ENCODE data around the gene ADAMTS3. TPM values are rescaled to one million over a fixed set of nuclear protein-coding genes. Genes with fewer than 3 reads are reported as not detected.
"Not testable (repeated sequence)": the region's sequence is repeated elsewhere in the genome, so short reads cannot be mapped to it uniquely, and the experiment has no call there.

ADAMTS3 gene
- total RNA-seq, 2 donors from 2014 or later = 2.3 to 5.4 TPM

DNA sequence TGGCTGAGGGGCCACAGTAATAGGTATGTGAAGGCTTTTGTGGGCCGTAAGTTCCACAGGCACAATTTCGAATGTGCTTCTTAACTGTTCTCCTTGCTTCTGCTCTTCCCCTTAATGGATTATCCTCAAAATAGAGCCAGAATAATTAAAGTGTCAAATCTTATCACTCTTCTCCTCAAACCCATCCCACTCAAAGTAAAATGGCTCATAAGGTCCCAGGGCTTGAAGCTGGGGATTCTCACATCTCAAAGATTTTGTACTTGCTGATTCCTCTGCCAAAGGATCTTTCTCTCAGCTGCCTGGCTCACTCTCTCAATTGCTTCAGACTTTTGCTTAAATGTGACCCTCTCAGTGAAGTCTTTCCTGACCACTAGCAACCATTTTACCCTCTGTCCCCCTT is 16.6 kb downstream of the ADAMTS3 start:
- H3K36me3 ChIP-seq = no peaks in the 10 kb centered on the region
- TF ChIP-seq, protein P1, sequence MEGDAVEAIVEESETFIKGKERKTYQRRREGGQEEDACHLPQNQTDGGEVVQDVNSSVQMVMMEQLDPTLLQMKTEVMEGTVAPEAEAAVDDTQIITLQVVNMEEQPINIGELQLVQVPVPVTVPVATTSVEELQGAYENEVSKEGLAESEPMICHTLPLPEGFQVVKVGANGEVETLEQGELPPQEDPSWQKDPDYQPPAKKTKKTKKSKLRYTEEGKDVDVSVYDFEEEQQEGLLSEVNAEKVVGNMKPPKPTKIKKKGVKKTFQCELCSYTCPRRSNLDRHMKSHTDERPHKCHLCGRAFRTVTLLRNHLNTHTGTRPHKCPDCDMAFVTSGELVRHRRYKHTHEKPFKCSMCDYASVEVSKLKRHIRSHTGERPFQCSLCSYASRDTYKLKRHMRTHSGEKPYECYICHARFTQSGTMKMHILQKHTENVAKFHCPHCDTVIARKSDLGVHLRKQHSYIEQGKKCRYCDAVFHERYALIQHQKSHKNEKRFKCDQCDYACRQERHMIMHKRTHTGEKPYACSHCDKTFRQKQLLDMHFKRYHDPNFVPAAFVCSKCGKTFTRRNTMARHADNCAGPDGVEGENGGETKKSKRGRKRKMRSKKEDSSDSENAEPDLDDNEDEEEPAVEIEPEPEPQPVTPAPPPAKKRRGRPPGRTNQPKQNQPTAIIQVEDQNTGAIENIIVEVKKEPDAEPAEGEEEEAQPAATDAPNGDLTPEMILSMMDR (IDR thresholded peaks at IDR 0.05) = no peak
- DNase-seq (ENCODE audit: low spot score) = no peak
- H3K4me3 ChIP-seq = no peak overlapping the region
- ATAC-seq (ENCODE audit: insufficient number of reproducible peaks, low FRiP score, low read depth) = no peak
- H3K27ac ChIP-seq = no peak overlapping the region
- no peaks in the 10 kb centered on the region for H3K4me1 ChIP-seq (ENCODE audit: control insufficient read depth in 1 of 2, low read depth in 2 of 2)
- no peaks in the 10 kb centered on the region for H3K27me3 ChIP-seq (replicated peaks; ENCODE audit: insufficient read depth)
- no peaks in the 10 kb centered on the region for H3K9me3 ChIP-seq

DNA sequence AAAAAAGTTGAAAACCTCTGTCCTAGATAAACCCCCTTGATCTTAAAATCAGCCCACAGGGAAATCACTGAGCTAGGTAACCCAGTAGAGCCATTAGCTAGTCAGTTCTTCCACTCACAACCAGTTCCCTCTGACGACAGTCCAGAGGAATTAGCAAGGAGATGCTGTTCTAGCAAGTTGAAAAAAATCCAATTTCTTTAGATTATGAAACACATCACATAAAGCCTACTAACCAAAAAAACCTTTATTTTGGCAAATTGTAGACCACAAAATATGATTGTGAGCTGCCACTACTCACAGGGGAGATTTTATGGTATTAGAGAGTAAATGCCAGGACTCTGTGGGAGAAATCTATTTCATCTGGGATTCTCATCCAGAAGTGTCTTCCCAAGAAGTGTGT is 22.6 kb downstream of the ADAMTS3 start:
- Histone ChIP-seq H3K4me1 (ENCODE audit: control insufficient read depth in 1 of 2, low read depth in 2 of 2) (no peaks in the 10 kb centered on the region), H3K4me3 (no peak overlapping the region), H3K9me3 (no peaks in the 10 kb centered on the region), H3K27ac (no peak overlapping the region), H3K36me3 (no peaks in the 10 kb centered on the region), H3K27me3 (replicated peaks; ENCODE audit: insufficient read depth) (no peaks in the 10 kb centered on the region)
- DNase-seq (ENCODE audit: low spot score) = no peak
- TF ChIP-seq, protein P1 (IDR thresholded peaks at IDR 0.05) = no peak
- no peak for ATAC-seq (ENCODE audit: insufficient number of reproducible peaks, low FRiP score, low read depth)

DNA sequence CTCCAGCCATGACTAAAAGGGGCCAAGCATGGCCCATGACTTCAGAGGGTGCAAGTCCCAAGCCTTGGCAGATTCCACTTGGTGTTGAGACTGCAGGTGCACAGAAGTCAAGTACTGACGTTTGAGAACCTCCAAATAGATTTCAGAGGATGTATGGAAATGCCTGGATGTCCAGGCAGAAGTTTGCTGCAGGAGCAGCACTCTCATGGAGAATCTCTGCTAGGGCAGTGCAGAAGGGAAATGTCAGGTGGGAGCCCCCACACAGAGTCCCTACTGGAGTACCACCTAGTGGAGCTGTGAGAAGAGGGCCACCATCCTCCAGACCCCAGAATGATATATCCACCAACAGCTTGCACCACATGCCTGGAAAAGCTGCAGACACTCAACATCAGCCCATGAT is 28.3 kb downstream of the ADAMTS3 start:
- not testable (repeated sequence) for DNase-seq (ENCODE audit: low spot score); H3K27me3 ChIP-seq (replicated peaks; ENCODE audit: insufficient read depth); H3K4me1 ChIP-seq (ENCODE audit: control insufficient read depth in 1 of 2, low read depth in 2 of 2); H3K4me3 ChIP-seq; H3K9me3 ChIP-seq; H3K27ac ChIP-seq; ATAC-seq (ENCODE audit: insufficient number of reproducible peaks, low FRiP score, low read depth); H3K36me3 ChIP-seq

DNA sequence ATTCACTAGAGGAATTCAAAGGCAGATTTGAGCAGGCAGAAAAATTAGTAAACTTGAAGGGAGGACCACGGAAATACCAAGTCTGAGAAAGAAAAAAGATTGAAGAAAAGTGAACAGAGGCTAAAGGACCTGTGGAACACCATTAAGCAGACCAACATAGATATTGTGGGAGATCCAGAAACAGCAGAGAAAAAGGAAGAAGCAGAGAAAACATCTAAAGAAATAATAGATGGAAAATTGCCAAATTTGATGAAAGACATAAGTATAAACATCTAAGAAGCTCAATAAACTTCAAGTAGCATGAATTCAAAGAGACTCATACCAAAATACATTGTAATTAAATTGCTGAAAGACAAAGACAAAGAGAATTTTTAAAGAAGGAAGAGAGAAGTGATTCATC is 31.0 kb downstream of the ADAMTS3 start:
- TF ChIP-seq, protein P1 (IDR thresholded peaks at IDR 0.05) = no peak
- H3K4me1 ChIP-seq (ENCODE audit: control insufficient read depth in 1 of 2, low read depth in 2 of 2) = no peaks in the 10 kb centered on the region
- H3K27me3 ChIP-seq (replicated peaks; ENCODE audit: insufficient read depth) = no peaks in the 10 kb centered on the region
- no peak overlapping the region for H3K4me3 ChIP-seq
- DNase-seq (ENCODE audit: low spot score) (no peak), ATAC-seq (ENCODE audit: insufficient number of reproducible peaks, low FRiP score, low read depth) (no peak)
- H3K9me3 ChIP-seq = no peaks in the 10 kb centered on the region
- no peaks in the 10 kb centered on the region for H3K36me3 ChIP-seq
- no peak overlapping the region for H3K27ac ChIP-seq

DNA sequence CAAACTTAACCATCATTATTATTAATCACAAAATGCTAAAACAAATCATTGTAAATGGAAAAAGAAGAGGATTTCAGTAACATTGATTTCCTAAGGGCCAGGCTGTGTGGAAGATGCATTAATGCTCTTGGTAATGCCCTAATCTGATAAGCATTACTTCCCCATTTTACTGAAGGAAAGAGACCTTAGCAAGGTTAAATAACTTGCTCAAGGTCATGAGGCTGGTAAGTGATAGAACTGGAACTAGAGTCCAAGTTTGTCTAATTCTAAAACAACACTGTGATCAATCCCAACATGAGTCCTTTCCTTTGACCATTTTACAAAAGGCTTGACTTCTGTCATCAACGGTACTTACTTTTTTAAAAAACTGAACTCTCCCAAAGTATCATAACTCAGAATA is 32.6 kb downstream of the ADAMTS3 start:
- TF ChIP-seq, protein P1 (IDR thresholded peaks at IDR 0.05) = no peak
- H3K4me1 ChIP-seq (ENCODE audit: control insufficient read depth in 1 of 2, low read depth in 2 of 2) = no peaks in the 10 kb centered on the region
- no peaks in the 10 kb centered on the region for H3K27me3 ChIP-seq (replicated peaks; ENCODE audit: insufficient read depth)
- ATAC-seq (ENCODE audit: insufficient number of reproducible peaks, low FRiP score, low read depth) (no peak), DNase-seq (ENCODE audit: low spot score) (no peak)
- no peaks in the 10 kb centered on the region for H3K9me3 ChIP-seq
- H3K4me3 ChIP-seq = no peak overlapping the region
- H3K27ac ChIP-seq = no peak overlapping the region
- no peaks in the 10 kb centered on the region for H3K36me3 ChIP-seq

DNA sequence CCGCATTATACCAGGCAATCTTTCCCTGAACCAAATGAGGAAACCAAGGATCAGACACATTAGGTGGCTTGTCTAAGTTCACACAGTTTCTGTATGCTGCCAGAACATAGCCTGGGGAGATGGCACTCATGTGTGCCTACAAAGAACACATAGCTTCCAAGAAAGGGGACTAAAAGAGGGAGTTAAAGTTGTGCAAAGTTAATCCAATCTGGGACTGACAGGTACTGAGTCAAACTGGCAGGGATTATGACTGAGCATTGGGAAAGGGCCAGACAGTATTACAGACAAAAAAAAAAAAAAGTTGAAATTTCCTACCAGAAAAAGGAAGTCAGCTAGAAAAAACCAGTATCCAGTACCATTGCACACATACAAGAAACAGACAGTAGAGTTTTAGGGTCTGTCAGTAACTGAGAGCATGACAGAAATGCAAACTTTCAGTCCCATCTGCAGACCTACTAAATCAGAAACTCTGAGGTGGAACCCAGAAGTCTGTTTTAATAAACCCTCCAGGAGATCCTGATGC is 37.2 kb downstream of the ADAMTS3 start:
- ATAC-seq (ENCODE audit: insufficient number of reproducible peaks, low FRiP score, low read depth) = no peak
- TF ChIP-seq, protein P1 (IDR thresholded peaks at IDR 0.05) = no peak

More for the DNA sequence above, 37.2 kb downstream of the ADAMTS3 start:
- DNase-seq (ENCODE audit: low spot score) = no peak
- no peaks in the 10 kb centered on the region for H3K27me3 ChIP-seq (replicated peaks; ENCODE audit: insufficient read depth)
- no peaks in the 10 kb centered on the region for H3K9me3 ChIP-seq
- H3K36me3 ChIP-seq = no peaks in the 10 kb centered on the region
- no peak overlapping the region for H3K4me3 ChIP-seq
- no peak overlapping the region for H3K27ac ChIP-seq
- H3K4me1 ChIP-seq (ENCODE audit: control insufficient read depth in 1 of 2, low read depth in 2 of 2) = peaks cover 0 to 9% of the 10 kb centered on the region in 2 donors

Data from thoracic aorta (tissue), 2 donors.